Karpas-422 (cell line): ENCODE measurements around the gene CSMD2. TPM values are rescaled to one million over a fixed set of nuclear protein-coding genes. Genes with fewer than 3 reads are reported as not detected.

Source experiments
- DNase-seq: peaks from one replicate; pipeline ENCODE4 v3.0.0-alpha.2; 2015
- H2AFZ ChIP-seq: fragments of 200-600 bp; sonication (generic); 2 replicates; pipeline ENCODE4 v1.6.1; 2014; ENCODE audit warnings: antibody characterized with exemption, low read length, mixed read lengths
- H3K27ac ChIP-seq: fragments of 200-600 bp; sonication (generic); 2 replicates; pipeline ENCODE4 v1.5.1; 2014; ENCODE audit warnings: mild to moderate bottlenecking, low read length, moderate library complexity
- H3K27me3 ChIP-seq: fragments of 200-600 bp; sonication (generic); 2 replicates; pipeline ENCODE4 v1.6.1; 2014; ENCODE audit warnings: low read length, mixed read lengths
- H3K36me3 ChIP-seq: fragments of 200-600 bp; sonication (generic); 2 replicates; pipeline ENCODE4 v1.6.1; 2014; ENCODE audit warnings: low read length, mixed read lengths; ENCODE audit not compliant: insufficient read depth
- H3K4me1 ChIP-seq: fragments of 200-600 bp; sonication (generic); 2 replicates; pipeline ENCODE4 v1.6.1; 2014; ENCODE audit warnings: mild to moderate bottlenecking, low read length, mixed read lengths
- H3K4me2 ChIP-seq: fragments of 200-600 bp; sonication (generic); 2 replicates; pipeline ENCODE4 v1.6.1; 2014; ENCODE audit warnings: low read length, low read depth, mild to moderate bottlenecking; ENCODE audit not compliant: poor library complexity, severe bottlenecking
- H3K4me3 ChIP-seq: fragments of 200-600 bp; sonication (generic); 2 replicates; pipeline ENCODE4 v1.5.1; 2014; ENCODE audit warnings: mild to moderate bottlenecking, antibody characterized with exemption, low read length, mixed read lengths
- H3K79me2 ChIP-seq: fragments of 200-600 bp; sonication (generic); 2 replicates; pipeline ENCODE4 v1.6.1; 2014; ENCODE audit warnings: mild to moderate bottlenecking, low read length, mixed read lengths
- H3K9ac ChIP-seq: fragments of 200-600 bp; sonication (generic); 2 replicates; pipeline ENCODE4 v1.6.0; 2014; ENCODE audit warnings: low read length
- H3K9me2 ChIP-seq: fragments of 200-600 bp; sonication (generic), shearing (Covaris generic); replicated peaks from 2 replicates; pipeline ENCODE4 v1.6.0; 2014; ENCODE audit warnings: mild to moderate bottlenecking, low read length, moderate library complexity; ENCODE audit not compliant: insufficient read depth
- H3K9me3 ChIP-seq: fragments of 300-700, 200-600 bp; sonication (generic); 2 replicates; pipeline ENCODE4 v1.6.1; 2014; ENCODE audit warnings: low read length, mixed read lengths
- H4K20me1 ChIP-seq: fragments of 200-600 bp; sonication (generic); 2 replicates; pipeline ENCODE4 v1.6.1; 2014; ENCODE audit warnings: mild to moderate bottlenecking, antibody characterized with exemption, low read length, low read depth; ENCODE audit not compliant: insufficient read depth
- total RNA-seq: library from RNA; depleted of rRNA; stranded (reverse); fragments of >200 nt; shearing (Covaris generic); gene quantifications from 2 replicates; pipeline ENCODE4 v1.2.3, GENCODE V29; 2014; ENCODE audit warnings: low replicate concordance

The CSMD2 gene
- total RNA-seq, 1 experiment from 2014 or later: 0.19 TPM

GRCh38 chr1:33501774-33502173 lies 663.3 kb downstream of the CSMD2 start:
- no peaks in the 10 kb centered on the region for H3K79me2 ChIP-seq

GRCh38 chr1:33501309-33501708 lies 663.7 kb downstream of the CSMD2 start:
- no peaks in the 10 kb centered on the region for H3K27me3 ChIP-seq
- no peaks in the 10 kb centered on the region for H3K9me2 ChIP-seq
- no peaks in the 10 kb centered on the region for H4K20me1 ChIP-seq
- H3K9me3 ChIP-seq: peaks cover 2% of the 10 kb centered on the region; the same call in 1 of the 2 replicates
- H3K4me3 ChIP-seq: peak overlapping the region; percentile 29
- peaks cover 42% of the 10 kb centered on the region for H3K4me1 ChIP-seq
- H3K36me3 ChIP-seq: peaks cover under 1% of the 10 kb centered on the region
- peak overlapping the region; percentile 42 for H3K9ac ChIP-seq
- H3K79me2 ChIP-seq: no peaks in the 10 kb centered on the region
- peak overlapping the region; percentile 31; the same call in 1 of the 2 replicates for H2AFZ ChIP-seq
- H3K4me2 ChIP-seq: peak overlapping the region; percentile 66
- H3K27ac ChIP-seq: peak overlapping the region; percentile 89
- DNase-seq: peak; percentile 83

More at GRCh38 chr1:33501774-33502173, 663.3 kb downstream of the CSMD2 start:
- no peak for DNase-seq
- no peaks in the 10 kb centered on the region for H4K20me1 ChIP-seq
- H3K4me3 ChIP-seq: peak overlapping the region; percentile 29
- no peak overlapping the region for H2AFZ ChIP-seq
- H3K27me3 ChIP-seq: no peaks in the 10 kb centered on the region
- peak overlapping the region; percentile 66 for H3K4me2 ChIP-seq
- no peaks in the 10 kb centered on the region; the same call in 1 of the 2 replicates for H3K36me3 ChIP-seq
- peaks cover 42% of the 10 kb centered on the region for H3K4me1 ChIP-seq
- H3K9me3 ChIP-seq: no peaks in the 10 kb centered on the region
- H3K9me2 ChIP-seq: no peaks in the 10 kb centered on the region
- H3K27ac ChIP-seq: peak overlapping the region; percentile 89
- H3K9ac ChIP-seq: peak overlapping the region; percentile 36

- Histone ChIP-seq H3K36me3 (peaks cover 8% of the 10 kb centered on the region), H3K4me1 (peaks cover 39% of the 10 kb centered on the region), H3K4me3 (peak overlapping the region; percentile 29; the same call in 1 of the 2 replicates), H3K27me3 (no peaks in the 10 kb centered on the region), H3K4me2 (peak overlapping the region; percentile 66), H3K79me2 (no peaks in the 10 kb centered on the region), H3K9me3 (peaks cover 9% of the 10 kb centered on the region), H3K9me2 (no peaks in the 10 kb centered on the region), H2AFZ (0 out of 2 replicates have a peak overlapping the region, but pooled peaks have one; percentile 31), H4K20me1 (no peaks in the 10 kb centered on the region), H3K27ac (peak overlapping the region; percentile 89), H3K9ac (peak overlapping the region; percentile 42)
- peak; percentile 68 for DNase-seq
These were observed 664.5 kb downstream of the CSMD2 start for GRCh38 chr1:33500547-33500946.

GRCh38 chr1:33497410-33497809 lies 667.6 kb downstream of the CSMD2 start:
- H3K4me2 ChIP-seq: no peak overlapping the region
- DNase-seq: no peak
- peaks cover 30% of the 10 kb centered on the region for H3K4me1 ChIP-seq
- H3K4me3 ChIP-seq: no peak overlapping the region
- no peaks in the 10 kb centered on the region for H3K9me2 ChIP-seq
- no peak overlapping the region for H3K27ac ChIP-seq
- H4K20me1 ChIP-seq: no peaks in the 10 kb centered on the region
- no peaks in the 10 kb centered on the region for H3K79me2 ChIP-seq
- no peak overlapping the region for H2AFZ ChIP-seq
- H3K27me3 ChIP-seq: no peaks in the 10 kb centered on the region
- peaks cover 37% of the 10 kb centered on the region for H3K9me3 ChIP-seq
- H3K36me3 ChIP-seq: peaks cover 37% of the 10 kb centered on the region
- H3K9ac ChIP-seq: no peak overlapping the region

- H3K79me2 ChIP-seq: no peaks in the 10 kb centered on the region
- DNase-seq: no peak
- H3K27me3 ChIP-seq: no peaks in the 10 kb centered on the region
- H4K20me1 ChIP-seq: no peaks in the 10 kb centered on the region
- no peak overlapping the region for H3K4me3 ChIP-seq
- H3K9ac ChIP-seq: no peak overlapping the region
- no peak overlapping the region for H3K27ac ChIP-seq
- H3K36me3 ChIP-seq: peaks cover 61% of the 10 kb centered on the region
- peaks cover 40% of the 10 kb centered on the region for H3K9me3 ChIP-seq
- no peak overlapping the region for H2AFZ ChIP-seq
- peaks cover 6% of the 10 kb centered on the region for H3K4me1 ChIP-seq
- no peak overlapping the region for H3K4me2 ChIP-seq
- no peaks in the 10 kb centered on the region for H3K9me2 ChIP-seq
These were observed 670.1 kb downstream of the CSMD2 start for GRCh38 chr1:33494929-33495328.

GRCh38 chr1:33488624-33489023 lies 676.4 kb downstream of the CSMD2 start:
- Histone ChIP-seq H3K9me3 (peaks cover 11% of the 10 kb centered on the region), H4K20me1 (no peaks in the 10 kb centered on the region), H3K27ac (no peak overlapping the region), H3K36me3 (peaks cover 79% of the 10 kb centered on the region), H3K27me3 (no peaks in the 10 kb centered on the region), H3K4me2 (no peak overlapping the region), H2AFZ (no peak overlapping the region), H3K9ac (no peak overlapping the region), H3K79me2 (peaks cover 9% of the 10 kb centered on the region), H3K9me2 (no peaks in the 10 kb centered on the region), H3K4me1 (peaks cover 12% of the 10 kb centered on the region), H3K4me3 (no peak overlapping the region)
- DNase-seq: no peak

GRCh38 chr1:33482412-33482811 lies 682.6 kb downstream of the CSMD2 start:
- H3K4me1 ChIP-seq: peaks cover 10% of the 10 kb centered on the region
- H3K27me3 ChIP-seq: no peaks in the 10 kb centered on the region
- H3K36me3 ChIP-seq: peaks cover 44% of the 10 kb centered on the region
- no peak overlapping the region for H3K4me2 ChIP-seq
- no peak for DNase-seq
- H3K9me2 ChIP-seq: no peaks in the 10 kb centered on the region
- H3K9me3 ChIP-seq: no peaks in the 10 kb centered on the region
- no peak overlapping the region for H2AFZ ChIP-seq
- peaks cover 9% of the 10 kb centered on the region for H3K79me2 ChIP-seq
- H3K9ac ChIP-seq: no peak overlapping the region
- H3K27ac ChIP-seq: no peak overlapping the region
- no peaks in the 10 kb centered on the region for H4K20me1 ChIP-seq
- H3K4me3 ChIP-seq: no peak overlapping the region

- H3K36me3 ChIP-seq: peaks cover 15% of the 10 kb centered on the region; the same call in 1 of the 2 replicates
- H3K27me3 ChIP-seq: no peaks in the 10 kb centered on the region
- H3K4me2 ChIP-seq: no peak overlapping the region
- H3K9me3 ChIP-seq: no peaks in the 10 kb centered on the region
- no peaks in the 10 kb centered on the region for H4K20me1 ChIP-seq
- no peak overlapping the region for H3K4me3 ChIP-seq
- DNase-seq: no peak
- H3K79me2 ChIP-seq: peaks cover 33% of the 10 kb centered on the region
- H3K9me2 ChIP-seq: no peaks in the 10 kb centered on the region
- H3K9ac ChIP-seq: no peak overlapping the region
- H3K27ac ChIP-seq: no peak overlapping the region
- H3K4me1 ChIP-seq: peaks cover 12% of the 10 kb centered on the region
- no peak overlapping the region for H2AFZ ChIP-seq
These were observed 687.6 kb downstream of the CSMD2 start for GRCh38 chr1:33477451-33477850.
